Naive thymus-derived CD8-positive, alpha-beta T cell (primary cell): ENCODE results near the gene ANP32E. TPM values are rescaled to one million over a fixed set of nuclear protein-coding genes. Genes with fewer than 3 reads are reported as not detected.

Experiments
- ATAC-seq, 2 donors: fragments of 150-1000 bp; cut with Tn5 transposase in 1 of 2; sonication (Bioruptor Pico), chemical (Tn5 transposase) in 1 of 2; 1 replicate in 1 of 2; 2 replicates in 1 of 2; pipeline ENCODE4 v1.10.0; 2021; ENCODE audit warnings: mild to moderate bottlenecking in 2 of 2, moderate library complexity in 2 of 2
- POLR2A ChIA-PET: fragments of 350-600 bp; sonication (Branson Sonifier 250); formaldehyde crosslinking; loops from one replicate; lab custom pipeline; 2021; ENCODE audit warnings: antibody characterized with exemption; lab: Charles Lee
- DNase-seq, 10 donors: peaks; one replicate each; pipeline versions ENCODE4 v3.0.0 to v3.0.0-alpha.2; 2020 to 2022
- H3K27ac Mint-ChIP-seq, 10 donors: one replicate each; pipeline ENCODE4 v1.8.0; 2020 to 2022; ENCODE audit warnings: mild to moderate bottlenecking in 10 of 10, mixed read lengths in 10 of 10, moderate library complexity in 4 of 10, inconsistent platforms in 1 of 10
- H3K27me3 Mint-ChIP-seq, 5 donors: one replicate each; pipeline ENCODE4 v1.8.0; 2021 to 2022; ENCODE audit warnings: mixed read lengths in 5 of 5
- H3K36me3 Mint-ChIP-seq, 3 donors: one replicate each; pipeline ENCODE4 v1.8.0; 2020 to 2022; ENCODE audit warnings: mixed read lengths in 3 of 3, mild to moderate bottlenecking in 2 of 3, inconsistent platforms in 1 of 3
- H3K4me1 Mint-ChIP-seq, 4 donors: one replicate each; pipeline ENCODE4 v1.8.0; 2021 to 2022; ENCODE audit warnings: mixed read lengths in 4 of 4
- H3K4me3 Mint-ChIP-seq, 10 donors: one replicate each; pipeline ENCODE4 v1.8.0; 2020 to 2022; ENCODE audit warnings: mild to moderate bottlenecking in 10 of 10, mixed read lengths in 10 of 10, moderate library complexity in 6 of 10, inconsistent platforms in 1 of 10
- H3K9me3 Mint-ChIP-seq, 9 donors: one replicate each; pipeline ENCODE4 v1.8.0; 2020 to 2022; ENCODE audit warnings: mixed read lengths in 9 of 9, mild to moderate bottlenecking in 3 of 9, inconsistent platforms in 1 of 9, moderate library complexity in 1 of 9
- polyA plus RNA-seq, 3 donors: library from polyadenylated mRNA; unstranded; fragments of 300-500 nt; fragmentation: Illumina TruSeq; gene quantifications; one replicate each; pipeline ENCODE4 v1.2.3, GENCODE V29; 2021
- total RNA-seq, 8 experiments: library from RNA in 2 of 8; stranded (reverse) in 2 of 8; gene quantifications; one replicate each; pipeline ENCODE4 v1.2.3 and lab custom pipeline; 2021 to 2026

ANP32E gene
- total and polyA plus RNA-seq, 5 experiments from 2014 or later: 44.8 to 51.3 (median 50.3) TPM

DNA sequence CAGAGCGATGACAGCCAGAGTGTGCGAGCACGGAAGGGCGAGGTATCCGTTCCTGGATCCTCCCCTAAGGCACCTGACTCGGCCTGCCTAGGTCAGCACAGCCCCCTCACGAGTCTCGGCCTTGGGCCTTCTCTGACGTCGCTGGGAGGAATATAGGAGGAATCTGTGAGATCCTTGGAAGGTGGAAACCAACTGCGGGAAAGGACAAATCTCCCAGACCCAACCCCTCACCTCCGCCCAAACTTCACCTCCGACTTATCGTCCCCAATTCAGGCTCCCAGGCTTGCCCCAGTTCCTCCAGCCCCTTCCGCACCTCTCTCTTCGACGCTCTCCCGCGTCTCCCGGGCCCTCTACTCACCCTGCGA, 32.4 kb upstream of the ANP32E start:
- Mint-ChIP-seq H3K27me3 (no peaks in the 10 kb centered on the region), H3K4me1 (peaks cover 20 to 40% (median 31%) of the 10 kb centered on the region in 4 donors), H3K4me3 (peak overlapping the region; percentile 83 to 99 (median 98))

DNA sequence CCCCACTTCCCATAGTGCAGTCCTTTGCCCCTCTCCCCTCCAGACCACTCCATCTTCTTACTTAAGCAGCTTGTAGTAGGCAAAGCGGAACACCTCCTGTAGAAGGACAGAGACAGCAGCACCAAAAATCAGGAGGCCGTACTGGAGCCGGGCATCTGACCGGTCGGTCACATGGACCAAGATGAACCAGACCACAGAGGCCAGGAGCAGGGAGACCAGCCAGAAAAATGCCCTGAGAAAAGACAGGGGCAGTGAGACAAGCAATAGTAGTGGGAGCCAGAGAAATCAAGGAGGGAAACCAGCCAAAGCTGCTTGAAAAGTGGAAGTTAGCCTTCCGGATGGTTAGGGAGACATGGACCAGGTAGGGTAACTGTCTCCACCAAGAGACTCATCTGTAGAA, 32.0 kb upstream of the ANP32E start:
- POLR2A ChIA-PET: interaction anchor here (0.6 kb wide), 1 partner anchor 31 kb away, joined by 3 read pairs; no protein-coding TSS in a partner anchor
- peaks cover 0 to 33% (median 4%) of the 10 kb centered on the region in 3 donors for H3K36me3 Mint-ChIP-seq

More for the DNA sequence above, 32.4 kb upstream of the ANP32E start:
- Mint-ChIP-seq H3K9me3 (no peaks in the 10 kb centered on the region), H3K27ac (peak overlapping the region; percentile 91 to 99 (median 98)), H3K36me3 (peaks cover 0 to 33% (median 4%) of the 10 kb centered on the region in 3 donors)
- POLR2A ChIA-PET: interaction anchor here (0.6 to 2.1 kb wide), 9 partner anchors 8 to 1187 kb away, joined by 3 to 12 read pairs (median 5); partner anchors contain the start of genes ANP32E, CA14, PLEKHO1 and RPRD2
- ATAC-seq (peak; percentile 57 to 70), DNase-seq (peak in 9 of 10 donors; percentile 28 to 76 (median 46))

DNA sequence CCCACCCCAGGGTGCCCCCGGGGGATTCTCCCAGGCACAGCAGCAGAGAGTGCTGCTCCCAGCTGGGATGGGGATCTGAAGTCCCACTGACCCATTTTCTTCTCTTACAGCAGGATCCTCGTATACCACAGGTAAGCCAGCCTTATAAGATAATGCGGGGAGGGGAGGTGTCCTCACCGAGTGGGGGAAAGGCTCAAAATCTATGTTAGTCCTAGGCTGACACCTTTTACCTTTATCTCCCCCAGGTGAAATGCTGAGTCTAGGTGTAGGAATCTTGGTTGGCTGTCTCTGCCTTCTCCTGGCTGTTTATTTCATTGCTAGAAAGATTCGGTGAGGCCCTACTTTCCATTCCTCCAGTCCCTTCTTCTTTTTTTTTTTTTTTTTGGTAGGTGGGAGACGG, 27.6 kb upstream of the ANP32E start:
- H3K27ac Mint-ChIP-seq: peak overlapping the region in 1 of 10 donors; percentile 58
- peaks cover 0 to 33% (median 2%) of the 10 kb centered on the region in 3 donors for H3K36me3 Mint-ChIP-seq
- DNase-seq (no peak), ATAC-seq (no peak)
- no peaks in the 10 kb centered on the region for H3K9me3 Mint-ChIP-seq
- peaks cover 0 to 6% (median 0%) of the 10 kb centered on the region in 5 donors for H3K27me3 Mint-ChIP-seq
- H3K4me1 Mint-ChIP-seq: peaks cover 14 to 27% (median 24%) of the 10 kb centered on the region in 4 donors
- POLR2A ChIA-PET: interaction anchor here (0.7 to 0.9 kb wide), 2 partner anchors 9 to 16 kb away, joined by 4 to 5 read pairs; partner anchors contain the start of gene C1orf54
- no peak overlapping the region for H3K4me3 Mint-ChIP-seq

More for the DNA sequence above, 32.0 kb upstream of the ANP32E start:
- Mint-ChIP-seq H3K4me1 (peaks cover 20 to 40% (median 31%) of the 10 kb centered on the region in 4 donors), H3K9me3 (no peaks in the 10 kb centered on the region), H3K27me3 (no peaks in the 10 kb centered on the region), H3K4me3 (peak overlapping the region; percentile 83 to 99 (median 98)), H3K27ac (peak overlapping the region; percentile 91 to 99 (median 98))
- no peak for ATAC-seq
- DNase-seq: no peak

DNA sequence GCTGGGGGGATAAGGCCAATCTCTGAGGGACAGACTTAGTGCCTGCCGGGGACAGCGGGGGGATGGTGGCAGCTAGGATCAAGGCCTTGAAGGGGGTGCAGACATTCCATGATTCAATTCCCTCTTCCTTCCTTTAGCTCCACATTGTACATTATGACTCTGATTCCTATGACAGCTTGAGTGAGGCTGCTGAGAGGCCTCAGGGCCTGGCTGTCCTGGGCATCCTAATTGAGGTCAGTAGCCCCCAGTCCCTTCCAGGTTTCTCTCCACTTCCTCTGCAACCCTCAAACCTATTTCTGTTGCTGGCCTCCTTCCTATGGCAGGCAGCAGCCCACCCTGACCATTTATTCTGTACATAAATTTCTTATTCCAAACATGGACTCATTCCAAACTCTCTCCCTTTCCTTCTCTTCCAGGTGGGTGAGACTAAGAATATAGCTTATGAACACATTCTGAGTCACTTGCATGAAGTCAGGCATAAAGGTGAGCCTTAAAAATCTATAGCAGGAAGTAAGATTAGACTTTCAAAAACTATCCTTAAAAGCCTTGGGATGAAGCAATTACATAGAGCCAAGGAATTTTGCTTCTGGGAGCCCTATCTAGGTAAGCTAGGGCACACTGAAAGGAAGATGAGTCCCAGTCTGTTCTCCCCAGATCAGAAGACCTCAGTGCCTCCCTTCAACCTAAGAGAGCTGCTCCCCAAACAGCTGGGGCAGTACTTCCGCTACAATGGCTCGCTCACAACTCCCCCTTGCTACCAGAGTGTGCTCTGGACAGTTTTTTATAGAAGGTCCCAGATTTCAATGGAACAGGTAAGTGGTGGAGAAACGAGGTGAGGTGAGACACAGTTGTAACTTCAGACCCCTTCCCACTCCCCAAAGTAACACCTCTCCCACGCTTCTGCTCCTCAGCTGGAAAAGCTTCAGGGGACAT, 26.7 kb upstream of the ANP32E start:
- POLR2A ChIA-PET: interaction anchor here (0.5 to 0.9 kb wide), 2 partner anchors 10 to 57 kb away, joined by 3 to 4 read pairs; partner anchors contain the start of gene C1orf54
- Mint-ChIP-seq H3K4me3 (no peak overlapping the region), H3K4me1 (peaks cover 5 to 18% (median 15%) of the 10 kb centered on the region in 4 donors), H3K36me3 (peaks cover 0 to 32% (median 2%) of the 10 kb centered on the region in 3 donors), H3K27ac (peak overlapping the region in 9 of 10 donors; percentile 26 to 84 (median 66)), H3K9me3 (no peaks in the 10 kb centered on the region), H3K27me3 (peaks cover 2 to 14% (median 7%) of the 10 kb centered on the region in 5 donors)
- DNase-seq (no peak), ATAC-seq (peak in 1 of 2 donors; percentile 35)

DNA sequence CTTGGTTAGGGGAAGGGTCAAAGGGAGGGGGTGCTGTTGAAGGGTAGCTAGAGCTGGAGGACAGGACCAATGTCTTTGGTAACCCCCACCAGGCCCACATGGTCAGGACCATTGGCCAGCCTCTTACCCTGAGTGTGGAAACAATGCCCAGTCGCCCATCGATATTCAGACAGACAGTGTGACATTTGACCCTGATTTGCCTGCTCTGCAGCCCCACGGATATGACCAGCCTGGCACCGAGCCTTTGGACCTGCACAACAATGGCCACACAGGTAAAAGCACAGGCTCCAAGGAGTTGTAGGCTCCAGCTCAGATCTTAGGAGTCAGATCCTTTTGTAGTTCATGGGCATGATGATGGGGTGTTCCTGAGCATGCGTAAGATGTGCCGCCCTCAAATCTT, 25.5 kb upstream of the ANP32E start:
- Mint-ChIP-seq H3K9me3 (no peaks in the 10 kb centered on the region), H3K27me3 (peaks cover 2 to 27% (median 20%) of the 10 kb centered on the region in 5 donors)
- POLR2A ChIA-PET: interaction anchor here (1.2 kb wide), 1 partner anchor 8 kb away, joined by 5 read pairs; the partner anchor contains the start of gene APH1A

DNA sequence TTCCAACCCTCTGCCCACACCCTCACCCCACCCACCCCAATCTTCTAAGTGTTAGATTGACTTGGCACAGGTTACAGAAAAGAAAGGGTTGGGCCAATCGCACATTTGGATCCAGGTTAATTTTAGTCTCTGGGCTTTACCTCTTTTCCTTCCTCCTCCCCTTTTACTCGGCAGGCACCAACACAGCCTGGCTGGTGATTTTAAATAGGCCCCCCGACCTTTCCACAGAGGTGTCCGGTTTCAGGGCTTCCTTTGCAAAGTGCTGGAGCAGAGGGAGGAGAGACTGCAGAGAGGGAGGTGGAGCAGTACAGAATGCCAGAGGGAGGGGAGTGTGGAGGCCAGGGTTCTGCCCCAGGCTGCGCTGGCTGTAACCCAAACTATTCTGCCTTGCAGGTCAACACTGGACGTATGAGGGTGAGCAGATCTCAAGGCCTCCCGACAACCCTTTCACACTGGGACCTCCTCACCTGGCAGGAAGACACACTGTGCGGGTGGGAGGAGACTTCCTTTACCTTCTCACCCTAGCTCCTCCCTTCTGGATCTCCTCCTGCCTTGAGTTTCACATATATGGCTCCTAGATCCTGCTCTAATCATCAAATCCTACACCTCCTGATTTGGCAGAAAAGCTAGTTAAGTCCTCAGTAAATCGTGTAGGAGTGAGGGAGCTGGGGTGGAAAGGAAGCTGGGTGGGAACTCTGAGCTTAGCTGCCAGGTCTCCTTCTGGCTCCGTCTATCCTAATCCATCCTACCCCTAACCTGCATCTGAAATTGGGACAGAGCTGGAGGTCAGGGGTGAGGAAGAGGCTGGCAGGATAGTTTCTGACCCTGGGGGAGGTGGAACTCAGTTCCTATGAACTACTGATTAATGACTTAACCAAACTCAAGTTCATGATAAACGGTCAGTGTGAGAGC, 24.1 kb upstream of the ANP32E start:
- Mint-ChIP-seq H3K9me3 (no peaks in the 10 kb centered on the region), H3K27me3 (peaks cover 6 to 35% (median 28%) of the 10 kb centered on the region in 5 donors), H3K4me1 (peaks cover 10 to 24% (median 18%) of the 10 kb centered on the region in 4 donors), H3K36me3 (peaks cover 0 to 7% (median 0%) of the 10 kb centered on the region in 3 donors), H3K4me3 (no peak overlapping the region), H3K27ac (no peak overlapping the region)
- no peak for ATAC-seq
- no peak for DNase-seq
- POLR2A ChIA-PET: interaction anchor here (0.6 to 1.2 kb wide), 4 partner anchors 9 to 108 kb away, joined by 4 to 5 read pairs (median 4); partner anchors contain the start of gene APH1A

More for the DNA sequence above, 25.5 kb upstream of the ANP32E start:
- H3K27ac Mint-ChIP-seq: peak overlapping the region in 1 of 10 donors; percentile 75
- peaks cover 3 to 18% (median 8%) of the 10 kb centered on the region in 4 donors for H3K4me1 Mint-ChIP-seq
- no peak overlapping the region for H3K4me3 Mint-ChIP-seq
- H3K36me3 Mint-ChIP-seq: peaks cover 0 to 20% (median 2%) of the 10 kb centered on the region in 3 donors
- no peak for ATAC-seq
- DNase-seq: no peak

DNA sequence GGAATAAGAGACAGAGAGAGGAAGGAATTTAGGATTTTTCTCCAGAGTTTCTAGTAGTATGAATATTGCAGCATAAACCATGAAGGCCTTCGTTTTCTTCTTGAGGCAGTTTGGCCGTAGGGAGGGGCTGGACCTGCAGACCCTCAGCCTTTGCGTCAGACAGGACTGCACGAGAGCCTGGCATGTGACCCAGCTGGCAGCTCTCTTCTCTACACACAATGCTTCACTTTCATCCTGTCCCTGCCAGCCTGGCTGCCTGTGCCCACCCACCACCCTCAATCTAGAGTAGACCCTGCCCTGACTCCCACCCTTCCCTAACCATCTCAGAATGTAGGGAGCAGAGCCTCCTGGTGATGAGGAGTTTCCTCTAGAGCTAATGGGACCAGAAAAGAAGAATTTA, 23.3 kb upstream of the ANP32E start:
- peak overlapping the region in 1 of 10 donors; percentile 40 for H3K27ac Mint-ChIP-seq
- H3K4me3 Mint-ChIP-seq: no peak overlapping the region
- no peaks in the 10 kb centered on the region for H3K36me3 Mint-ChIP-seq
- POLR2A ChIA-PET: interaction anchor here (0.6 to 0.8 kb wide), 2 partner anchors 10 to 109 kb away, joined by 4 read pairs; partner anchors contain the start of gene APH1A
- no peaks in the 10 kb centered on the region for H3K9me3 Mint-ChIP-seq
- peaks cover 10 to 24% (median 18%) of the 10 kb centered on the region in 4 donors for H3K4me1 Mint-ChIP-seq
- H3K27me3 Mint-ChIP-seq: peaks cover 6 to 35% (median 28%) of the 10 kb centered on the region in 5 donors
- ATAC-seq (no peak), DNase-seq (no peak)

DNA sequence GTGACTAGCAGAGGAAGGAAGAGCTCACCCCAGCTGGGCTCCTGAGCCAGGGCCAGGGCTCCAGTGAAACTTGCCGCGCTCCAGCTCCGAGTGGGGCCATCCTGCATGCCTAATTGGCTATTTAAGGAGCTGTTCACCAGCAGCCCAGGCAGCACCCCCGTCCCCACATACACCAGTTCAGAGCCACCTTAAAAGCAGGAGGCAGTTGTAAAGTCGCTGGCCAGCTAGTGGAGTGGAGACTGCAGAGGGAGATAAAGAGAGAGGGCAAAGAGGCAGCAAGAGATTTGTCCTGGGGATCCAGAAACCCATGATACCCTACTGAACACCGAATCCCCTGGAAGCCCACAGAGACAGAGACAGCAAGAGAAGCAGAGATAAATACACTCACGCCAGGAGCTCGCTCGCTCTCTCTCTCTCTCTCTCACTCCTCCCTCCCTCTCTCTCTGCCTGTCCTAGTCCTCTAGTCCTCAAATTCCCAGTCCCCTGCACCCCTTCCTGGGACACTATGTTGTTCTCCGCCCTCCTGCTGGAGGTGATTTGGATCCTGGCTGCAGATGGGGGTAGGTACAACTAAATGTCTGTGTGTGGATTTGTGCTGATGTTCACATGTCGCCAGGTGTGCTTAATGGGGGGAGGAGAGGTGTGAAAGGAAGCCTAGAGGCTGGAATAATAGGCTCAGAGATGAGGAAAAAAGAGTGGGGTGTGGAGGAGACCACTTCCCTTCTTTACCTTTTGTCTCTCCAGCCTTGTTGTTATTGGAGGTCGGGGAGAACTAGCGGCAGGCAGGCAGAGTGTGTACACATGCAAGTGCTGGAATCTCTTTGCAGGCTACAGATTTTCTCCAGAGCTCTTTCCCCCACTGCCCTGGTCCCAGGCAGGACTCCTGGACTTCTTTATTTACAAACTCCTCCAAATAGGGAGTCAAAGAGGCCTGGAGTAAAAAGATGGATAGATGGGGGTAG, 22.0 kb upstream of the ANP32E start, which contains the start of gene CA14:
Gene CA14, plus strand, starts transcription at position 151 of the 962 bp plus-strand sequence. Its CDS starts 355 bp downstream, at position 506.
- ATAC-seq (no peak), DNase-seq (no peak)
- H3K4me3 Mint-ChIP-seq: peak within 1 kb of the TSS in 3 of 10 donors; percentile 12 to 38 (median 22)
- no peaks in the 10 kb centered on the region for H3K36me3 Mint-ChIP-seq
- POLR2A ChIA-PET: interaction anchor here (0.6 to 2.6 kb wide), 3 partner anchors 11 to 877 kb away, joined by 3 to 11 read pairs (median 5); partner anchors contain the start of gene APH1A
- peaks cover 10 to 24% (median 18%) of the 10 kb centered on the region in 4 donors for H3K4me1 Mint-ChIP-seq
- no peaks in the 10 kb centered on the region for H3K9me3 Mint-ChIP-seq
- peak within 1 kb of the TSS in 5 of 10 donors; percentile 44 to 80 (median 73) for H3K27ac Mint-ChIP-seq
- peaks cover 6 to 35% (median 33%) of the 10 kb centered on the region in 5 donors for H3K27me3 Mint-ChIP-seq

DNA sequence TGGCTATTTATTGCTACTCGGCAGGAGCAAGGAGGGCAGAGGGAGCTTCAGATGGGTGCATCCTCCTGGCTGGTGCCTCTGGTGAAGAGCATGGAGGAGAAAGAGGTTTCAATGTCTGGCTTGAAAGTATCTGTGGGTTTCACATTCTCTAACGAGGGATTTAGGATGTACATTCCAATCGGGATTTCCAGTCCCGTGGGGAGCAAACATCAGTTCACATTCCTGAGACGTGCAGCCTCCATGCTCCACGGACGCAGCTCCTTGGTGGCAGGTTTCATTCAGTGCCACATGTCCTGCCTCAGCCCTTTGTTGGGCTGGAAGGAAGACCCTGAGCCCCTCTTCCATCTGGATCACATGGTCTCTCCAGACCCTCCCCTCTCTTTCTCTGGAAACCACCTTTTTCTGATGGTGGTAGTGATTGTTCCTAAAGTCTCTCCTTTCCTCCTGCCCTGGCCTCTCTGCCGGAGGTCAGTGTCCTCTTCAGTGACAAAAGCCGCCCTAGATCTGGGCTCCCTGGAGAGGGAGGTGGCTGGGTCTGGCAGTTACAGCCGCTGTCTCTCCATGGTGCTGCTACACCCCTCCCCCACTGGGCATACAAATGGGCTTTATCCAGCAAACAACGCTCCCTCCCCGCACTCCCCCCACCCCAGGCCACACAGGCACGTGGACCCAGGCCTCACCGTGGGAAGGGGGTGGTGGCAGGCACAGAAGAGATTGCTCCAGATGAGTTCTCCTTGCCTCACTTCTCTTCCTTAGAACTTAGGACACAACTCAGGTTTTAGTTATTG, 20.8 kb upstream of the ANP32E start:
- no peaks in the 10 kb centered on the region for H3K9me3 Mint-ChIP-seq
- H3K27me3 Mint-ChIP-seq: peaks cover 6 to 35% (median 33%) of the 10 kb centered on the region in 5 donors
- peak overlapping the region in 3 of 10 donors; percentile 44 to 68 (median 52) for H3K27ac Mint-ChIP-seq
- DNase-seq (no peak), ATAC-seq (no peak)
- no peaks in the 10 kb centered on the region for H3K36me3 Mint-ChIP-seq
- H3K4me3 Mint-ChIP-seq: peak overlapping the region in 4 of 10 donors; percentile 12 to 65 (median 30)
- POLR2A ChIA-PET: interaction anchor here (0.6 to 2.6 kb wide), 6 partner anchors 9 to 25 kb away, joined by 3 to 11 read pairs (median 4); partner anchors contain the start of gene APH1A
- peaks cover 10 to 24% (median 17%) of the 10 kb centered on the region in 4 donors for H3K4me1 Mint-ChIP-seq

DNA sequence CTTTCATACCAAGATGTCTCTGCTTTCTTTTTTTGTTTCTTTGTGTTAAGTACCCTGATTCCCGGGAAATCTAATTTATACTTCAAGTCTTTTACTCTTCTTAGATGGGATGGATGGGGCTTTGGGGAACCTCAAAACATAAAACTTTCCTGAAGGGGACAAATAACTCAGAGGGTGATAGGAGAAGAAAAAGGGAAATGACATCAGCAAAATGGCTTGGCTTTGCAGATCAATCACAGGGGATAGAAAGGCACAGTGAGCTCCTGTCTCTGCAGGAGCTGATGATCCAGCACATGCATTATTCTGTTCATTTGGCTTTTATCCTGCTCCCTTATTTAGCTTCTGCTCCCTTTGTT, 20.3 kb upstream of the ANP32E start:
- peak overlapping the region in 2 of 10 donors; percentile 19 to 26 for H3K27ac Mint-ChIP-seq
- POLR2A ChIA-PET: interaction anchor here (0.6 to 2.6 kb wide), 7 partner anchors 10 to 25 kb away, joined by 3 to 11 read pairs (median 4); partner anchors contain the start of gene APH1A
- DNase-seq: no peak
- peak overlapping the region; percentile 16 to 88 (median 76) for H3K4me3 Mint-ChIP-seq
- H3K36me3 Mint-ChIP-seq: no peaks in the 10 kb centered on the region
- peaks cover 7 to 35% (median 33%) of the 10 kb centered on the region in 5 donors for H3K27me3 Mint-ChIP-seq
- H3K4me1 Mint-ChIP-seq: peaks cover 10 to 24% (median 17%) of the 10 kb centered on the region in 4 donors
- peak in 1 of 2 donors; percentile 9 for ATAC-seq
- no peaks in the 10 kb centered on the region for H3K9me3 Mint-ChIP-seq
